HepG2 (cell line): Measurements from ENCODE around the gene NME9. TPM values are rescaled to one million over a fixed set of nuclear protein-coding genes. Genes with fewer than 3 reads are reported as not detected.
A peak's percentile ranks its signal among the peaks of the same experiment; 100 is the strongest.

Experiments
- ARHGAP35 ChIP-seq: sonication (generic); formaldehyde crosslinking; IDR thresholded peaks from 2 replicates; pipeline ENCODE4 v1.9.0; 2022; ENCODE audit warnings: mild to moderate bottlenecking, inconsistent platforms, moderate library complexity, missing genetic modification reagents, borderline replicate concordance
- ARNT ChIP-seq: fragments of 450-650 bp; IDR thresholded peaks from 2 replicates; pipeline ENCODE4 v1.6.1; 2017
- GABPB1 ChIP-seq: IDR thresholded peaks from 2 replicates; pipeline ENCODE4 v1.6.1; 2016; ENCODE audit warnings: mild to moderate bottlenecking, missing genetic modification reagents, moderate library complexity, missing compliant biosample characterization
- GTF3A ChIP-seq: sonication (generic); formaldehyde crosslinking; conservative IDR thresholded peaks from 2 replicates; pipeline ENCODE4 v1.4.0; 2020; ENCODE audit warnings: mild to moderate bottlenecking, missing genetic modification reagents
- HNF4G ChIP-seq, 2 experiments: sonication (generic) in 1 of 2; formaldehyde crosslinking in 1 of 2; IDR thresholded peaks; 2 replicates each; pipeline versions ENCODE4 v1.4.0 to v1.6.1; 2011 to 2020; ENCODE audit warnings: borderline replicate concordance in 2 of 2, low read depth in 2 of 2, mild to moderate bottlenecking in 2 of 2, low read length in 1 of 2, missing genetic modification reagents in 1 of 2, moderate library complexity in 1 of 2
- NFIC ChIP-seq: IDR thresholded peaks from 2 replicates; pipeline ENCODE4 v1.6.1; 2012; ENCODE audit warnings: mild to moderate bottlenecking, low read length, inconsistent platforms
- SRSF1 ChIP-seq: fragments of 200-400 bp; formaldehyde crosslinking; optimal IDR thresholded peaks from 2 replicates; pipeline ENCODE3; 2017; ENCODE audit warnings: mild to moderate bottlenecking, low read depth, low read length, moderate library complexity
- TFDP1 ChIP-seq: IDR thresholded peaks from 2 replicates; pipeline ENCODE4 v1.6.1; 2016; ENCODE audit warnings: missing compliant biosample characterization, missing genetic modification reagents, borderline replicate concordance
- U2AF2 ChIP-seq: fragments of 200-400 bp; formaldehyde crosslinking; IDR thresholded peaks from 2 replicates; pipeline ENCODE4 v1.6.1; 2017; ENCODE audit warnings: low read depth, mild to moderate bottlenecking, low read length
- ZNF10 ChIP-seq: sonication (generic); formaldehyde crosslinking; IDR thresholded peaks from 2 replicates; pipeline ENCODE4 v1.4.0; 2020; ENCODE audit warnings: mild to moderate bottlenecking, low read depth, missing genetic modification reagents, borderline replicate concordance
- ZNF317 ChIP-seq: sonication (generic); formaldehyde crosslinking; IDR thresholded peaks from 2 replicates; pipeline ENCODE4 v1.5.0; 2020; ENCODE audit warnings: mild to moderate bottlenecking, missing genetic modification reagents
- ZNF337 ChIP-seq: sonication (generic); formaldehyde crosslinking; IDR thresholded peaks from 2 replicates; pipeline ENCODE4 v1.5.1; 2020; ENCODE audit warnings: missing genetic modification reagents, low read depth, mild to moderate bottlenecking, borderline replicate concordance
- ZNF670 ChIP-seq: sonication (generic); formaldehyde crosslinking; IDR thresholded peaks from 2 replicates; pipeline ENCODE4 v1.8.0; 2022; ENCODE audit warnings: mild to moderate bottlenecking, missing genetic modification reagents, borderline replicate concordance
- ZNF678 ChIP-seq: sonication (generic); formaldehyde crosslinking; IDR thresholded peaks from 2 replicates; pipeline ENCODE4 v1.4.0; 2020; ENCODE audit warnings: mild to moderate bottlenecking, missing genetic modification reagents
- ZNF687 ChIP-seq: sonication (generic); formaldehyde crosslinking; IDR thresholded peaks from 2 replicates; pipeline ENCODE4 v1.5.1; 2020; ENCODE audit warnings: mild to moderate bottlenecking, missing genetic modification reagents, moderate library complexity
- ZSCAN12 ChIP-seq: sonication (generic); formaldehyde crosslinking; IDR thresholded peaks from 2 replicates; pipeline ENCODE4 v1.9.0; 2021; ENCODE audit warnings: mild to moderate bottlenecking, missing genetic modification reagents
- polyA plus RNA-seq, 8 experiments: library from polyadenylated mRNA; depleted of rRNA in 3 of 8; stranded (reverse) in 7 of 8; unstranded in 1 of 8; fragments of >200 nt; fragmentation: Illumina TruSeq in 4 of 8; extraction: Trizol in 4 of 8; gene quantifications; 2 replicates each; pipeline versions ENCODE4 v1.2.1 to v1.2.3, GENCODE V29; 2011 to 2016; ENCODE audit warnings: low read depth in 4 of 8, missing spikeins in 1 of 8, mixed read lengths in 1 of 8; ENCODE audit not compliant: insufficient read depth in 1 of 8
- total RNA-seq, 5 experiments: library from RNA; depleted of rRNA; stranded (reverse); fragments of >200 nt; fragmentation: Illumina TruSeq; extraction: Trizol; gene quantifications; 2 replicates each; pipeline ENCODE4 v1.2.3, GENCODE V29; 2016; ENCODE audit warnings: low read depth in 1 of 5
- TF ChIP-seq, protein P1 (sequence below): sonication (generic); formaldehyde crosslinking; IDR thresholded peaks from 2 replicates; pipeline ENCODE4 v1.9.0; 2021; ENCODE audit warnings: missing genetic modification reagents, borderline replicate concordance
- TF ChIP-seq, protein P2 (sequence below): sonication (generic); formaldehyde crosslinking; IDR thresholded peaks from 2 replicates; pipeline ENCODE4 v1.5.1; 2020; ENCODE audit warnings: mild to moderate bottlenecking, missing genetic modification reagents

NME9 gene
- total and polyA plus RNA-seq, 2 of the 13 experiments (the other 11 are each of a cell fraction or from before 2014, with no cell fraction given): not detected

- TF ChIP-seq, protein P1, sequence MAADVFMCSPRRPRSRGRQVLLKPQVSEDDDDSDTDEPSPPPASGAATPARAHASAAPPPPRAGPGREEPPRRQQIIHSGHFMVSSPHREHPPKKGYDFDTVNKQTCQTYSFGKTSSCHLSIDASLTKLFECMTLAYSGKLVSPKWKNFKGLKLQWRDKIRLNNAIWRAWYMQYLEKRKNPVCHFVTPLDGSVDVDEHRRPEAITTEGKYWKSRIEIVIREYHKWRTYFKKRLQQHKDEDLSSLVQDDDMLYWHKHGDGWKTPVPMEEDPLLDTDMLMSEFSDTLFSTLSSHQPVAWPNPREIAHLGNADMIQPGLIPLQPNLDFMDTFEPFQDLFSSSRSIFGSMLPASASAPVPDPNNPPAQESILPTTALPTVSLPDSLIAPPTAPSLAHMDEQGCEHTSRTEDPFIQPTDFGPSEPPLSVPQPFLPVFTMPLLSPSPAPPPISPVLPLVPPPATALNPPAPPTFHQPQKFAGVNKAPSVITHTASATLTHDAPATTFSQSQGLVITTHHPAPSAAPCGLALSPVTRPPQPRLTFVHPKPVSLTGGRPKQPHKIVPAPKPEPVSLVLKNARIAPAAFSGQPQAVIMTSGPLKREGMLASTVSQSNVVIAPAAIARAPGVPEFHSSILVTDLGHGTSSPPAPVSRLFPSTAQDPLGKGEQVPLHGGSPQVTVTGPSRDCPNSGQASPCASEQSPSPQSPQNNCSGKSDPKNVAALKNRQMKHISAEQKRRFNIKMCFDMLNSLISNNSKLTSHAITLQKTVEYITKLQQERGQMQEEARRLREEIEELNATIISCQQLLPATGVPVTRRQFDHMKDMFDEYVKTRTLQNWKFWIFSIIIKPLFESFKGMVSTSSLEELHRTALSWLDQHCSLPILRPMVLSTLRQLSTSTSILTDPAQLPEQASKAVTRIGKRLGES (CRISPR knock-in tag): no peak
- no peak for TF ChIP-seq ZNF10 (CRISPR knock-in tag)
- no peak for TF ChIP-seq ARNT
- TF ChIP-seq ZNF687: peak; percentile 43; the same call in 1 of the 2 replicates
- TF ChIP-seq, protein P2, sequence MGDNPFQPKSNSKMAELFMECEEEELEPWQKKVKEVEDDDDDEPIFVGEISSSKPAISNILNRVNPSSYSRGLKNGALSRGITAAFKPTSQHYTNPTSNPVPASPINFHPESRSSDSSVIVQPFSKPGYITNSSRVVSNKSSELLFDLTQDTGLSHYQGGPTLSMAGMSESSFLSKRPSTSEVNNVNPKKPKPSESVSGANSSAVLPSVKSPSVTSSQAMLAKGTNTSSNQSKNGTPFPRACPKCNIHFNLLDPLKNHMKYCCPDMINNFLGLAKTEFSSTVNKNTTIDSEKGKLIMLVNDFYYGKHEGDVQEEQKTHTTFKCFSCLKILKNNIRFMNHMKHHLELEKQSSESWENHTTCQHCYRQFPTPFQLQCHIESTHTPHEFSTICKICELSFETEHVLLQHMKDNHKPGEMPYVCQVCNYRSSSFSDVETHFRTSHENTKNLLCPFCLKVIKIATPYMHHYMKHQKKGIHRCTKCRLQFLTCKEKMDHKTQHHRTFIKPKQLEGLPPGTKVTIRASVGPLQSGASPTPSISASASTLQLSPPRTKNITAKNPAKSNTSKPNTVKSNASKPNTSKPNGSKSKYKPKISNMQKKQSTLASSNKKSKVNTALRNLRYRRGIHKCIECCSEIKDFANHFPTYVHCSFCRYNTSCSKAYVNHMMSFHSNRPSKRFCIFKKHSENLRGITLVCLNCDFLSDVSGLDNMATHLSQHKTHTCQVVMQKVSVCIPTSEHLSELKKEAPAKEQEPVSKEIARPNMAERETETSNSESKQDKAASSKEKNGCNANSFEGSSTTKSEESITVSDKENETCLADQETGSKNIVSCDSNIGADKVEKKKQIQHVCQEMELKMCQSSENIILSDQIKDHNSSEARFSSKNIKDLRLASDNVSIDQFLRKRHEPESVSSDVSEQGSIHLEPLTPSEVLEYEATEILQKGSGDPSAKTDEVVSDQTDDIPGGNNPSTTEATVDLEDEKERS (CRISPR knock-in tag): no peak
- TF ChIP-seq ZSCAN12: no peak
- no peak for TF ChIP-seq ZNF670
- TF ChIP-seq GTF3A (CRISPR knock-in tag): no peak
- TF ChIP-seq NFIC: no peak
- no peak for TF ChIP-seq ZNF337 (CRISPR knock-in tag)
- TF ChIP-seq GABPB1: no peak
- no peak for TF ChIP-seq ZNF317 (CRISPR knock-in tag)
- no peak for TF ChIP-seq TFDP1 (CRISPR knock-in tag)
- no peak for TF ChIP-seq U2AF2
- no peak for TF ChIP-seq ZNF678 (CRISPR knock-in tag)
- TF ChIP-seq ARHGAP35 (CRISPR knock-in tag): no peak
- TF ChIP-seq SRSF1: no peak
- TF ChIP-seq HNF4G (IDR thresholded peaks at IDR 0.05; ENCODE audit: borderline replicate concordance, low read depth, low read length): 0 out of 2 replicates have a peak, but pooled peaks have one; percentile 37
- TF ChIP-seq HNF4G (CRISPR knock-in tag; IDR thresholded peaks at IDR 0.05; ENCODE audit: borderline replicate concordance, low read depth): no peak
Measured at GRCh38 chr3:138362538-138362937, 32.9 kb upstream of the NME9 start (continued).
